Eye (tissue), 1 donor: ENCODE results near the gene PPFIA1.
"Not testable (repeated sequence)": the region's sequence is repeated elsewhere in the genome, so short reads cannot be mapped to it uniquely, and the experiment has no call there.

Experiments used
- DNase-seq: peaks from one replicate; pipeline ENCODE4 v3.0.0-alpha.2; 2015

PPFIA1 gene

GRCh38 chr11:70327717-70328116 is 57.2 kb downstream of the PPFIA1 start:
- no peak for DNase-seq

- no peak for DNase-seq
Measured at GRCh38 chr11:70328556-70328955, 58.1 kb downstream of the PPFIA1 start.

- not testable (repeated sequence) for DNase-seq
Measured at GRCh38 chr11:70331320-70331843, 60.9 kb downstream of the PPFIA1 start.

GRCh38 chr11:70331901-70332300 is 61.4 kb downstream of the PPFIA1 start:
- DNase-seq: no peak

- no peak for DNase-seq
Measured at GRCh38 chr11:70332567-70332966, 62.1 kb downstream of the PPFIA1 start.

GRCh38 chr11:70333261-70333660 is 62.8 kb downstream of the PPFIA1 start:
- DNase-seq: no peak

- DNase-seq: no peak
Measured at GRCh38 chr11:70334351-70334995, 64.0 kb downstream of the PPFIA1 start.

- no peak for DNase-seq
Measured at GRCh38 chr11:70335511-70335910, 65.0 kb downstream of the PPFIA1 start.

GRCh38 chr11:70338594-70338993 is 68.1 kb downstream of the PPFIA1 start:
- DNase-seq: no peak

GRCh38 chr11:70339066-70339465 is 68.6 kb downstream of the PPFIA1 start:
- DNase-seq: no peak

- DNase-seq: no peak
Measured at GRCh38 chr11:70341881-70342429, 71.5 kb downstream of the PPFIA1 start.

GRCh38 chr11:70343636-70344035 is 73.1 kb downstream of the PPFIA1 start:
- peak; percentile 73 for DNase-seq

GRCh38 chr11:70348191-70348590 is 77.7 kb downstream of the PPFIA1 start:
- no peak for DNase-seq

- DNase-seq: no peak
Measured at GRCh38 chr11:70348608-70349007, 78.1 kb downstream of the PPFIA1 start.

- no peak for DNase-seq
Measured at GRCh38 chr11:70351646-70352045, 81.2 kb downstream of the PPFIA1 start.

GRCh38 chr11:70352100-70352499 is 81.6 kb downstream of the PPFIA1 start:
- no peak for DNase-seq

GRCh38 chr11:70352601-70353000 is 82.1 kb downstream of the PPFIA1 start:
- DNase-seq: no peak

- no peak for DNase-seq
Measured at GRCh38 chr11:70353329-70353728, 82.8 kb downstream of the PPFIA1 start.

GRCh38 chr11:70353900-70354568 is 83.5 kb downstream of the PPFIA1 start:
- no peak for DNase-seq

- DNase-seq: no peak
Measured at GRCh38 chr11:70354629-70355028, 84.1 kb downstream of the PPFIA1 start.

GRCh38 chr11:70358753-70359152 is 88.3 kb downstream of the PPFIA1 start:
- DNase-seq: no peak

- DNase-seq: no peak
Measured at GRCh38 chr11:70359451-70360205, 89.1 kb downstream of the PPFIA1 start.

- no peak for DNase-seq
Measured at GRCh38 chr11:70360211-70360610, 89.7 kb downstream of the PPFIA1 start.
